Medulla oblongata (tissue), 1 donor: ENCODE results near the gene DENND4B.
A peak's percentile ranks its signal among the peaks of the same experiment; 100 is the strongest.
"Not testable (repeated sequence)": the region's sequence is repeated elsewhere in the genome, so short reads cannot be mapped to it uniquely, and the experiment has no call there.

ENCODE experiments used
- DNase-seq: peaks from one replicate; pipeline ENCODE4 v3.0.0-alpha.2; 2015; ENCODE audit errors: extremely low spot score

DENND4B gene

GRCh38 chr1:153946622-153947241 lies at the start of gene DENND4B:
Gene DENND4B (minus strand): TSS chr1:153946718. CDS start chr1:153944374, 2,344 bp downstream.
- DNase-seq: peak; percentile 91

- no peak for DNase-seq
Measured at GRCh38 chr1:153995640-153996039, 49.1 kb upstream of the DENND4B start.

- no peak for DNase-seq
Measured at GRCh38 chr1:153995202-153995601, 48.7 kb upstream of the DENND4B start.

GRCh38 chr1:153991806-153992205 lies 45.3 kb upstream of the DENND4B start:
- DNase-seq: no peak

GRCh38 chr1:153991151-153991630 lies 44.7 kb upstream of the DENND4B start:
- DNase-seq: no peak

GRCh38 chr1:153990468-153991150 lies 44.1 kb upstream of the DENND4B start, which contains the start of gene RPS27:
Gene RPS27 (plus strand): TSS chr1:153990762. CDS start chr1:153990797, 35 bp downstream.
- DNase-seq: peak; percentile 99

GRCh38 chr1:153987621-153988020 lies 41.1 kb upstream of the DENND4B start:
- no peak for DNase-seq

- peak; percentile 80 for DNase-seq
Measured at GRCh38 chr1:153985941-153986761, 39.6 kb upstream of the DENND4B start, which contains the start of gene RAB13. Gene RAB13 (minus strand): TSS chr1:153986339. CDS start chr1:153986236, 103 bp downstream.

- no peak for DNase-seq
Measured at GRCh38 chr1:153985341-153985912, 38.9 kb upstream of the DENND4B start.

- DNase-seq: no peak
Measured at GRCh38 chr1:153984123-153984894, 37.8 kb upstream of the DENND4B start.

GRCh38 chr1:153981735-153982134 lies 35.2 kb upstream of the DENND4B start:
- not testable (repeated sequence) for DNase-seq

- DNase-seq: not testable (repeated sequence)
Measured at GRCh38 chr1:153979091-153979490, 32.6 kb upstream of the DENND4B start.

GRCh38 chr1:153978274-153978909 lies 31.9 kb upstream of the DENND4B start:
- no peak for DNase-seq

GRCh38 chr1:153977250-153978240 lies 31.0 kb upstream of the DENND4B start, which contains the start of gene JTB:
Gene JTB (minus strand): TSS chr1:153977674. CDS start chr1:153977252, 422 bp downstream.
- DNase-seq: peak; percentile 93

- DNase-seq: no peak
Measured at GRCh38 chr1:153976819-153977249, 30.3 kb upstream of the DENND4B start.

GRCh38 chr1:153973525-153973924 lies 27.0 kb upstream of the DENND4B start:
- DNase-seq: no peak

GRCh38 chr1:153973071-153973470 lies 26.6 kb upstream of the DENND4B start:
- no peak for DNase-seq

GRCh38 chr1:153970346-153970745 lies 23.8 kb upstream of the DENND4B start:
- DNase-seq: no peak

GRCh38 chr1:153968972-153969371 lies 22.5 kb upstream of the DENND4B start:
- DNase-seq: no peak
